DMS114 treated with DMSO at 0.1 percent for 48 hours (cell line): ENCODE measurements around the gene TBC1D13.

Experiments
- DNase-seq: peaks from one replicate; lab custom pipeline; 2025; ENCODE audit not compliant: unreplicated experiment; lab: John Stamatoyannopoulos, UW

The TBC1D13 gene

DNA sequence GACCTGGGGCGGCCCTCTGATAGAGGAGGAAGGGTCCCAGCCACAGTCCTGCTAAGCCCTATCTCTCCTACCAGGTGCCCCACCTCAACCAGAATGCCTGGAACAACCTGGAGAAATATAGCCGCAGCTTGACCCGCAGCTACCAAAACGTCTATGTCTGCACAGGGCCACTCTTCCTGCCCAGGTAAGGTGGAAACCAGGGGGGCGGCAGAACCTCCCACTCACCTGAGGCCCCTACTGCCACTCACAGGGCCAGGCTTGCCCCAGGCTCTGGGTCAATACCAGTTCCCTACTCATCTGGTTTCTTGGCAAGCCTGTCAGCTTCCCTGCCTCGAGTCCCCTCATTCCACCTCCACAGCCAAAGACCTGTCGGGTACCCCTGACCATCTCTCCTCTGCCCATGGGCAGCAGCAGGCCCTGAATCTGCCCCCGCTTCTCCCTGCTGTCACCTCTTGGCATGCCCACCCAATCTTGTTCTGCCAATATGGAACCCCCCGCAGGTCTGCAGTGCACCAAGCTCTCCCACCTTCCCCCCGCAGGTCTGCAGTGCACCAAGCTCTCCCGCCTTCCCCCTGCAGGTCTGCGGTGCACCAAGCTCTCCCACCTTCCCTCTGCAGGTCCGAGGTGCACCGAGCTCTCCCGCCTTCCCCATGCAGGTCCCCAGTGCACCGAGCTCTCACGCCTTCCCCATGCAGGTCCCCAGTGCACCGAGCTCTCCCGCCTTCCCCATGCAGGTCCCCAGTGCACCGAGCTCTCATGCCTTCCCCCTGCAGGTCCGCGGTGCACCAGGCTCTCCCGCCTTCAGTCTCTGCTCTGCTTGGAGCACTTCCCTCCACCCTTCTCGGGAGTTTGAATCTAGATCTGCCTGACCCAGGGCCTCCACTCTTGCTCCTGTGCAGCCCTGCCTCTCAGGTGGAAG, 33.9 kb downstream of the TBC1D13 start:
- DNase-seq: no peak

DNA sequence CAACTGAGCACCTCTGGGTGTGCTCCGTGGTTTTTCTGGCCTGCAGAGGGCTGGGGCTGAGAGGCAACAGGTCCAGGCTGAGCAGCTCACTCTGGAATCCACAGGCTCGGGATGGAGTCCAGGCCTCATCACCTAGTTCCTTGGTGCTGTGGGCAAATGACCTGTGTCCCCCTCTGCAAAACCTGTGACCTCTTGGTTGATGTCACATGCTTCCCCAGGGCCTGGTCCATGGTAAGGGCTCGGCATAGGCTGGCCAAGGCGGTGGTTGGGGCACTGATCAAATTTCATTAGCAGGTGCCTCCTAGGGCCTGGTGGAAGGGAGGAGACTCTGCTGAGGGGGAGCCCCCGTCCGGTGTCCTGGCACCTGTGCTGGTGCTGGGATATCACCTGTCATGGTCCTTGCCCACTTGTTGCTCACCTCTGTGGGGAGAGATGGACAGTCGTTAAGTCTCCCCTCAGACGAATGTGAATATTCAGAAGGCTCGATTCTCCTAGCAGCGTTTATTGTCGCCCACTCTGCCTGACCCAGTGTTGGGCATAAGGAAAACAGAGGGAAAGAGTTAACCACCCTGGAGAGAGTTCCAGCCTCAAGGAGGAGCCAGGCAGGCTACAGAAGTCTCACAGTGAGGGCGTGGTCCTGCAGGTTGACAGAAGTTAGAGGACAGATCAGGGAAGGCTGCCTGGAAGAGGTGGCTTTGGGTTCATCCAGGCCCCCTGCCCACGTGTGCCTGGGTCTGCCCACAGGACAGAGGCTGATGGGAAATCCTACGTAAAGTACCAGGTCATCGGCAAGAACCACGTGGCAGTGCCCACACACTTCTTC, 34.7 kb downstream of the TBC1D13 start:
- no peak for DNase-seq

DNA sequence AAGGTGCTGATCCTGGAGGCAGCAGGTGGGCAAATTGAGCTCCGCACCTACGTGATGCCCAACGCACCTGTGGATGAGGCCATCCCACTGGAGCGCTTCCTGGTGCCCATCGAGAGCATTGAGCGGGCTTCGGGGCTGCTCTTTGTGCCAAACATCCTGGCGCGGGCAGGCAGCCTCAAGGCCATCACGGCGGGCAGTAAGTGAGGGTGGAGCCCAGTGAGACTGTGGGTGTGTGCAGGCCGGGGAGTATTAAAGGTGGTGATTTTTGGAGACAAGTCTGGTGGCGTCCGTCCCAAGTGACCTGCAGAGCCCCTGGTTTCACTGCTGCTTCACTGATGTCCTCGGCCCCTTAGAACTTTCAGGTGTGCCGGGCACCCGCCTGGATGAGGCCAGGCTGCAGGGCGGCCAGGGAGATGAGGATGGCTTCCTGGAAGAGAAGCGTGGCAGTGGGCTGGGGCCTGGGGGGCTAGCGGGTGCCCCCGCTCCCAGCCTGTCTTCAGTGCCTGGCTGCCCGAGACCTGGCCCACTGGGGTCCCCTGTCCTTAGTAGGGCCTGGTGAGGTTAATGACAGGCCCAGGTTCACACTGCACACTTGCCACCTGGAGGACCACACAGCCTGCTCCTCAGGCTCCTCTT, 35.5 kb downstream of the TBC1D13 start:
- no peak for DNase-seq

DNA sequence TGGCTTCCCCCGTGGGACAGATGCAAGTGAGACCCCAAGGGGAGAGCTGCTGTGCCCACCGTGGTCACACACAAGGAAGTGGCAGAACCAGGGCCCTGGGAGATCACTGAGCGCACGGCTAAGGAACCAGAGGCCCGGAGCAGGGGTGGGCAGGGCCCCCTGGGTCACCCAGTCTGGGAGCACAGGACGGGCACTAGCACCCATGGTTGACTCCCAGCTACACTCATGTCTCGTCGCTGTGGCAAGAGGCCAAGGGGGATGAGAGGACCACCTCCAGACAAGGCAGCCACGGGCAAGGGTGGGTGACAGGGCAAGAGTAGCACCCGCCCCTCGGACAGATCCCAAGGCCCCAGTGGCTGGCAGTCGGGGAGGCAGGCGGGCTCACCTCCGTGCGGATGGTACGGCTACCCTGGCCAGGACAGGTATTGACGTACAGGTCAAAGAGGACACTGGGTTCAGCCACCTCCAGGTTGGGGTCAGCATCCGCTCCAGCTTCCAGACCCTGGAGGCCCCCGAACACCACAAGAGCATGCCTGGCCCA, 36.4 kb downstream of the TBC1D13 start:
- DNase-seq: no peak

DNA sequence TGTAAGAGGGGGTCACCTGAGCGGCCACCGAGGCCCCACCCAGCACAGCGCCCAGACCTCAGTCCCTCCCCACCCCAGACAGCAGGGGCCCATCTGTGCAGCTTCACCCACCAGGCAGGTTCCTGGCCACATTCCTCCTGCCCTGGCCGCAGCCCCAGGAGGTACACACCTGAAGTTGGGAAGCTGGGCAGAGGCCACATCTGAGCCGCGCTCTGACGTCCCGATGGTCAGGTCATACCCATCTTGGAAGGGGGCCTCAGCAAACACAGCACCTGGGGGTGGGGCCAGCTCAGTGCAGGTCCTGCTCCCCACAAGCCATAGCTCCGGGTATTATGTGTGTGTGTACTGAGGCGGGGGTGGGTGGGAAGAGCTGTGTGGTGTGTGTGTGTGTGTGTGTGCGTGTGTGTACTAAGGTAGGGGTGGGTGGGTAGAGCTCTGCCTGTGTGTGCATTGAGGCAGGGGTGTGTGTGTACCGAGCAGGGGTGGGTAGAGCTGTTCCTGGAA, 36.9 kb downstream of the TBC1D13 start:
- no peak for DNase-seq

DNA sequence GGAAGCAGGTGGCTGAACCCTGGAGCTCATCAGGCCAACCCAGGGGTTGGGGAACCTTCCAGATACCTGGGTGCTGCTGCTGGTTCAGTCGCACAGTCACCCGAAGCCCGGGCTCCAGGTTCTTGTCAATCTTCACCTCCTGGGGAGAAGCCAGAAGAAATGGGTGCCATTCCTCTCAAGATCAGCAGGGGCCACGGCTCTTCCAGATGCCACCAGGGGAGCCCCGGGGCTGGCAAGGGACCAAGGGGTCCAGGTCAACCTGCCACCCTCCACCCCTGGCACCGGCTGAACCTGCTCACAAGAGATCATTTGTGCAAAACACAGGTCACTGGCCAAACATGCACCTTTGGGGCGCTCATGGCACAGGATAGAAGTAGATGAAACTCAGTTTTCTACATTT, 37.9 kb downstream of the TBC1D13 start:
- DNase-seq: no peak

DNA sequence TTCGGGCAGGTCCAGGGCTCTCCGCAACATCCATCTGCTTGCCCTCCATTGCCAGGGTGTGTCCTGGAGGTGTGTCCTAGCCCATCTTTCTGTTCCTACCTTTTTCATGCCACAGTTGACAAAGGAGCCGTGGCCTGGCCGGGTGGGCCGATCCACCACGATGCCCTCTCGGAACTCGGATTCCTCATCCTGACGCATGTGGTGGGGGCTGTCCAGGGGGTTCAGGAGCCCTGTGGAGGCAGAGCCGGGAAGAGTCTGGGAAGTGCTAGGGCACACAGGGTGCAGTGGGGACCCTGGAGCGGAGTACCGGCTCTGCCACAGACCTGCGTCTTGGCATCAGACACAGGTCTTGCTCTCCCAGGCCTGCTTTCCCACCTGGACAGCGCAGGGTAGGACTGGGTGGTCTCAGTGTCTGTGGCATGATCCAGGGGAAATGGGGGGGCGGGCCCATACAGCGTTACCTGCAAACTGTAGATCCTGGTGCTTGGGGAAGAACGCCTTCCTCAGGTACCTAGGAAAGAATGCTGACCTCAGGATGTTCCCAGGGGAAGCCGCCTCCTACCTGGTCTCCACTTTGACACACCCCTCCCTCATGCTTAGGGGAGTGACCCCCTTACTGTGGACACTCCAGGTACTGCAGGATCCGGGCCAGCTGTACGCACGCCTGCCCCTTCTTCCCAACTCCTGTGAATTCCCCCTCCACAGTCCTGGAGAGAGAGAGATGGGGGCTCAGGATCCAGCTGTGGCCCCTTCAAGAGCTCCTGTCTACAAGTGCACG, 39.1 kb downstream of the TBC1D13 start:
- no peak for DNase-seq

DNA sequence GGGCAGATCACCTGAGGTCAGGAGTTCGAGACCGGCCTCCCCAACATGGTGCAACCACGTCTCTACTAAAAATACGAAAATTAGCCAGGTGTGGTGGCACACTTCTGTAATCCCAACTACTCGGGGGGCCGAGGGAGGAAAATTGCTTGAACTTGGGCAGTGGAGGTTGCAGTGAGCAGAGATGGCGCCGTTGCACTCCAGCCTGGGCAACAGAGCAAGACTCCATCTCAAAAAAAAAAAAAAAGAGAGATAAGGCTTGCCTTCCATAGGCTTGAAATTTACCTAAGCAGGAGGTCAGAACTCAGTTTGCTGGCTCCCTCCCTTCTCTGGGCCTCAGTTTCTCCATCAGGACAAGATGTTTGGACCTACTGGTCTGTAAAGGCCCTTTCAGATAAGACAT, 41.2 kb downstream of the TBC1D13 start:
- DNase-seq: no peak

DNA sequence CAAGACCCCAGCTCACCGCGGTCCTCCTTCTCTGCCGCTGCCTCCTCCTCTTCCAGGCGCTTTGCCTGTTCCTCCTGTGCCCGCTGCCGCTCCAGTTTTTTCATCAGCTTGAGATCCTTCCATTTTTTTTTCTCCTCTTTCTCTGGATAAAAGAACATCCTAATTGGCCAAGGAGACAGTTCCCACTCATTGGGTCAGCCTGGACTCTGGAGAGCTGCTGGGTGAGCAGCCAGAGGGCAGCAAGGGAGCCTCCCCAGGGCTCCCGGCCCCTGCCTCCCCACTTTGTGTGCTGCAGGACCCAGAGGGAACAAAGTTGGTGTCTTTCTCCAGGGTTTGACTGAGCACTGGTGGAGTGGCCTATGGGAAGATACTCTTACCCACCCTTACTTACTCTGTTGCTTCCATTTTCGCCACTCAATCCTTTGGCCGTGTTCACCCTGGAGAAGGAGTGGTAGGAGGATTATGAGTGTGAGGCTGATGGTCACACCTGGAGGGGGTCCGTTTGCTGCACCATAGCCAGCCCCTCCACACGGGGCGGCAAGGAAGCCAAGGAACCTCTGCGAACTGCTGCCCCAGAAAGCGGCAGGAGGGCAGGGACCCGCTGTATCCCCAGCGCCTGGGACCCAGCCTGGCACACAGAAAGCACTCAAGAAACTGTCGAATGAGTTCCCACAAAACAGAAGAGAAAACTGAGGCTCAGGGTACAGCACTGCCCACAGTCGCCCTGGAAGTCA, 41.8 kb downstream of the TBC1D13 start:
- no peak for DNase-seq

DNA sequence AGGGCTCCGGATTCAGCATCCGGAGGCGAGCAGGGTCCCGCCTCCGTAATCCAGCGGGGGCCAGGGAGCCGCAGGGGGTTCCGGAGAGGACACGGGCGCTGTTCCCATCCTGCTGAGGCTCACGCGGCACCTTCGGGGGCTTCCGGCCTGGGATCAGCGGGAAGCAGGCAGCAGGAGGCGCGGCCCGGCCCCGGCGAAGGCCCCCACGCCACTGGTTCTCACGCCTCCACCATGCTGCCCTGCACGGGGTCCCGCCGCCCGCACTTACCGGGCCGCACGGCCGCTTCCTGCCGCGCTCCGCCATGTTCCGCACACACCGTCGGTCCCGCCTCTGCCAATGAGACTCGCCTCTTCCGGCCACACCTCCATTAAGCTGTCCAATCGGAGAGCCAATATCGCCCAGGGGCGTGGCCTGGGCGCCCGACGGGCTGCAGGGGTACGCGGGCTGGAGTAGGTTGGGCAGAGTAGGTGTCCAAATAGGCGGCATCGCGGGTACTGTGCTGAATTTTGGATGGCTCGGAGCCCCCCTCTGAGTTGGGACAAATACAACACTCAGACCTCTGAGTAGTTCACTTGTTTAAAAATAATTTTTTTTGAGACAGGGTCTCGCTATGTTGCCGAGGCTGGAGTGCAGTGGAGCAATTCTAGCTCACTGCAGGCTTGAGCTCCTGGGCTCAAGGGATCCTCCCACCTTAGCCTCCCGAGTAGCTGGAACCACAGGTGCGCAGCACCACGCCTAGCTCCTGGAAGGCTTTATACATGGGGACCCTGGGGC, 42.6 kb downstream of the TBC1D13 start, which contains the start of gene SPOUT1:
Gene SPOUT1 (minus strand): TSS at position 318 of the 775 bp plus-strand sequence. CDS start 14 bp downstream, at position 304.
- DNase-seq: peak; percentile 86

DNA sequence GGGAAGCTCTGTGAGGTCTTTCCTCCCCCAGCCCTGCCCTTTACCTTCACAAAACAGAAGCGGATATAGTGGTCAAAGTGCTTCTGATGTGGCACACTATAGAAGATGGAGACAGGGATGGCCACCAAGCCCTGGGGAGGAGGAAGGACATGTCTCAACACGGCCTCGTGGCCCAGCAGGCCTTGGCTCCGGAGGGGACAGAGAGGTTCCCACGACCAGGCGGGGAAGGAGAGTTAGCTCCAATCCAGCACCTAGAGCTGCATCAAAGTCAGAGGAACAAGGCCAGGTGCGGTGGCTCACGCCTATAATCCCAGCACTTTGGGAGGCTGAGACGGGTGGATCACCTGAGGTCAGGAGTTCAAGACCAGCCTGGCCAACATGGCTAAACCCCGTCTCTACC, 46.6 kb downstream of the TBC1D13 start:
- no peak for DNase-seq

DNA sequence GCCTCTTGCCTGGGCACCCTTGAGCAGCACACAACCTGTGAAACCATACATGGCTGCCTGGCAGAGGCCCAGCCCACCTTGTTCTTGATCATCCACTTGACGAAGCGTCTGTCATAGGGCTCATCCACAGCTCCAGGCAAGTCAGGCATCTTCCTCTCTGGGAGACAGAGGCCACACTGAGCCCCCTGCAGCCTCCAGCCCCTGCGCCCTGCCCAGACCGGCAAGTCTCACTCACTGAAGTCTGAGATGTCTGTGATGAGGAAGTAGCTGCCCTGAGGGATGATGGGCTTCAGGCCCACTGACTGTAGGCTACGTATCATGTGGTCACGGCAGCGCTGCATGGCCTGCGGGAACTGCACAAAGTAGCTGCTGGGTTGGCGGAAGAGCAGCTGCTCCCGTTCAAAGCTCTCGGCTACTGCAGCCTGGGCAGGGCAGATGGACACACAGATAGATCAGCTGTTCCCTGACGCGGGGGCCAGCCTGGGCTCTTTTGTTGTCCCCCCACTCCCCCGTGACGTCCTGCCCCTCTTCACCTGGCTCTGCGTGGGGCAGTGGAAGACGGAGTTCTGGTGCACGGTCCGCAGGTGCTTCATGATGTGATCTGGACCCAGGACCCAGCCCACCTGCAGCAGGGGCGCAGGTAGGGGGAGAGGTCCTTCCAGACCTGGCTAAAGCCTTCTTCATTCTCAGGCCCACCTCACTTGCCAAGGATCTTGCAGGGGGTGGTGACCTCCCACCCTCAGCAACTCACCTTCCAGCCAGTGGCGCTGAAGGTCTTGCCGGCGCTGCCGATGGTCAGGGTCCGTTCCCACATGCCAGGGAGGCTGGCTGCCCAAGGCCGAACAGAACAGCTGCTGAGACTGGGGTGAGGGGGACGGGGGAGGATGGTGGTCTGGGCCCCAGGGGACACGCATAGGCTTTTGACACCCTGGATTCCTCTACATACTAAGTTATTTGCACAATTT, 48.5 kb downstream of the TBC1D13 start:
- no peak for DNase-seq

DNA sequence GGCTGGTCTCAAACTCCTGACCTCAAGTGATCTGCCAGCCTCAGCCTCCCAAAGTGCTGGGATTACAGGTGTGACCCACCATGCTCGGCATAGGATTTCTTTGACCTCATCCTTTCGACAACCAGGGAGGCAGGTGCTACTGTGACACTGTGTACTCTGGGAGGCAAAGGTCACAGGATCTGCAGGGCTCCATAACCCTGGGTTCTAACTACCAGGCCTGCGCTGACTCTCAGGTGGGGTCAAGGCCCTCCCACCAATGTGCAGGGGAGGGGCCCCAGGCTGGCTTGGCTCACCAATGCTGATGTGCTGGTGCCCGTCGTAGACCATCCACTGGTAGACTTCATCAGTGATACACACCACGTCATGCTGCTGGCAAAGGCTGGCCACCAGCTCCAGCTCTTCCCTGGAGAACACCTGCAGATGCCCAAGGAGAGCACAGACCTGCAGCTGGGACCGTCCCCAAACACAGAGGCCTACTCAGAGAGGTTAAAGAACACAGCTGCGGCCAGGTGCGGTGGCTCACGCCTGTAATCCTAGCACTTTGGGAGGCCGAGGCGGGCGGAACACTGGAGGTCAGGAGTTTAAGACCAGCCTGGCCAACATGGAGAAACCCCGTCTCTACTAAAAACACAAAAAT, 49.6 kb downstream of the TBC1D13 start:
- no peak for DNase-seq

DNA sequence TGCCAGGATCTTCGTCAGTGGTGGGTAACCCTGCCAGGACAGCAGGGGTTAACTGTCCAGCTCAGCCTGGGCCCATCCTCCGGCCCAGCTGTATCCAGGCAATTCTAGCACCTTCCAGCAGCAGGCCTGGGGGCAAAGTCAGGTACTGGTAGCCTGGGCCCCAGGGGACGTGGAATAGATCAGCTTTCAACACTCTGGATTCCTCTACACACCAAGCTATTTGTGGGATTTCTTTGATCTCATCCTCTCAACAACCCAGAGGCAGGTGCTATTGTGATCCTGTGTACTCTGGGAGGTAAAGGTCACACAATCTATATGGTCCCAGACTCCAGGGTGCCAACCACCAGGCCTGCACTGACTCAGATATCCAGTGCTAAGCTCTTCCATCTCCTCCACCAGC, 51.3 kb downstream of the TBC1D13 start:
- no peak for DNase-seq

DNA sequence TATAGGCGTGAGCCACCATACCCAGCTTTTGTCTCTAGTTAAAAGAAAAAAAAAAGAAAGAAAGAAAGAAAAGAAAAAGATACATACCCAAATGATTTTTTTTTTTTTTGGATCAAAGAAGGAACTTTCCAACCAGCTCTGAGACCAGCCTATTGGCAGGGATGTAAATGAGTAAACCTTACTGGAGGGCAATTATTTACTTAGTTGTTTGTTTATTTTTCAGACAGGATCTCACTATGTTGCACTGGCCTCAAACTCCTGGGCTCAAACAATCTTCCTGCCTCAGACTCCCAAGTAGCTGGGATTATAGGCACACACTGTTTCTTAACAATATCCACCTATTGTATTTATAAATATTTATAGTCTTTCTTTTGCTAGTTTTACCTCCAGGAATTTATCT, 53.5 kb downstream of the TBC1D13 start:
- no peak for DNase-seq

DNA sequence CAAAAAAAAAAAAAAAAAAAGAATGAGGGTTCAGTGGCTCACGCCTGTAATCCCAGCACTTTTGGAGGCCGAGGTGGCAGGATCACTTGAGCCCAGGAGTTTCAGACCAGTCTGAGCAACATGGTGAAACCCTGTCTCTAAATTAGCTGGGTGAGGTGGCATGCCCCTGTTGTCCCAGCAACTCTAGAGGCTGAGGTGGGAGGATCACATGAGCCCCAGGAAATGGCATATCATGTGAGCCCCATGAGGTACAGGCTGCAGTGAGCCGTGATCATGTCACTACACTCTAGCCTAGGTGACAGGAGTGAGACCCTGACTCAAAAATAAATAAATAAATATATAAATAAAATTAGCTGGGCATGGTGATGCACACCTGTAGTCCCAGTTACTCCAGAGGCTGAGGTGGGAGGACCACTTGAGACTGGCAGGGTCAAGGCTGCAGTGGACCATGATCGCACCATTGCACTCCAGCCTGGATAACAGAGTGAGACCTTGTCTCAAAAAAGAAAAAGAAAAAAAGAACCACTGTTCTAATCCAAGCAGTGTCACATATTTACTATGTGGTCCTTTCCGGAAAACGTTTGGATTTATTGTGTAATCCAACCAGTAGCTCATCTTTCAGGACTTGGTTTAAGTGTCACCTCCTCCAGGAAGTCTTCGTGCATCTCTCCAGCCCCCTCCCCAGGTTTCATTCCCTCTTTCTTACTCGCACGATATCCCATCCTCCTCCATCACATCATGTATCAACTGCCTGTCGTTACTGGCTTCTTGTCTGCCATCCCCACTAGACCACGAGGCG, 54.8 kb downstream of the TBC1D13 start:
- no peak for DNase-seq
